T-helper 1 cell treated with Interleukin-12 subunit alpha and Interleukin-12 subunit beta and Interleukin-4 antibody, amounts not matched to agents 30 μg/mL and 1 μg/mL, for 36 hours (primary cell): ENCODE data around the gene C6orf58.

ENCODE experiments used
- H3K27ac Mint-ChIP-seq: one replicate; pipeline ENCODE4 v1.8.0; 2021; ENCODE audit warnings: mild to moderate bottlenecking, mixed read lengths
- H3K27me3 Mint-ChIP-seq: one replicate; pipeline ENCODE4 v1.8.0; 2021; ENCODE audit warnings: low read depth, mixed read lengths
- H3K36me3 Mint-ChIP-seq: one replicate; pipeline ENCODE4 v1.8.0; 2021; ENCODE audit warnings: low read depth, mixed read lengths
- H3K4me1 Mint-ChIP-seq: one replicate; pipeline ENCODE4 v1.8.0; 2021; ENCODE audit warnings: low read depth, mixed read lengths
- H3K4me3 Mint-ChIP-seq: one replicate; pipeline ENCODE4 v1.8.0; 2021; ENCODE audit warnings: mild to moderate bottlenecking, moderate library complexity, mixed read lengths
- H3K9me3 Mint-ChIP-seq: one replicate; pipeline ENCODE4 v1.8.0; 2021; ENCODE audit warnings: mixed read lengths

Gene C6orf58

GRCh38 chr6:127576874-127577273 is at the start of gene C6orf58:
C6orf58 (plus strand) TSS chr6:127577174; CDS start chr6:127577186, 12 bp downstream.
- Mint-ChIP-seq H3K27ac (no peak within 1 kb of the TSS), H3K4me3 (no peak within 1 kb of the TSS), H3K9me3 (no peaks in the 10 kb centered on the region), H3K4me1 (no peaks in the 10 kb centered on the region), H3K27me3 (peaks cover 23% of the 10 kb centered on the region), H3K36me3 (no peaks in the 10 kb centered on the region)

DNA sequence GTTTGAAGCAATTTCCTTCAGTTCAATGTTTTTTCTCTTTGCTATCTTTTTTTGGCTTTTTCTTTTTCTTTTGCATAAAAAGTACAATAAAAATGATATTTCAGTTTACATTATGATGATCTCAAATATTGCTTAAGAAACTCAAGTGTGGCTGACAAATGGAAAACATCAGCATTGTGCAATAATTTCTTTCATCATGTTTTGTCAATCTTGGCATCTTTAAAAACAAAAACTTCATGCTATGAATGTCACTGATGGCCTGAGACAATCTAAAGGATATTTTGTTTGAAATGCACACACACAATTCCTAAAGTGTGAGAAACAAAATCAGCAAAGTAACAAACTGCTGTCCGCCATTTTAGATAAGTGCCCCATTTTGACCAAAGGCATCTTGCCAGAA is 44.0 kb upstream of the C6orf58 start:
- peaks cover 39% of the 10 kb centered on the region for H3K27me3 Mint-ChIP-seq
- no peaks in the 10 kb centered on the region for H3K9me3 Mint-ChIP-seq
- H3K36me3 Mint-ChIP-seq = no peaks in the 10 kb centered on the region

GRCh38 chr6:127533736-127534135 is 43.2 kb upstream of the C6orf58 start:
- Mint-ChIP-seq H3K27ac (no peak overlapping the region), H3K4me1 (no peaks in the 10 kb centered on the region), H3K27me3 (peaks cover 35% of the 10 kb centered on the region), H3K4me3 (no peak overlapping the region), H3K36me3 (no peaks in the 10 kb centered on the region), H3K9me3 (no peaks in the 10 kb centered on the region)

More for the DNA sequence above, 44.0 kb upstream of the C6orf58 start:
- H3K4me3 Mint-ChIP-seq = no peak overlapping the region
- no peaks in the 10 kb centered on the region for H3K4me1 Mint-ChIP-seq
- no peak overlapping the region for H3K27ac Mint-ChIP-seq

DNA sequence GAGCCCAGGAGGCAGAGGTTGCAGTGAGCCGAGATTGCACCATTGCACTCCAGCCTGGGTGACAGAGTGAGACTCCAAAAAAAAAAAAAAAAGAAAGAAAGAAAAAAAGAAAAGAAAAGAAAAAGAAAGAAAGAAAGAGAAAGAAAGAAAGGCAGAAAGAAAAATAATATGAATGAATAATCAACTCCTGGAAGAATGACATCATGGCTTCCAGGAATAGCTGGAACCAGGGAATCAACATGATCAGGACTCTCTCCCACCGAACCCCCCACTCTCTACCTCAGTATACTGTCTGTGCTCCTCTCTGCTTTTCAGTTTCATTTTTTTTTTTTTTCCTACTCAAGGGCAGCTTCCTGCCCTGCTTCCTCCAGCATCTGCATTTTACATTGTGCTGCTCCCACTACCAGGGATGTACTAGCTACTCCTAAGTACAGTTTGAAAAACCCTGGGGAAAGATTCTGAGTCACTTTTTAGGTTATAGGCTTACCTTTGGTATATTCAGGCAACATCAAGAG is 38.2 kb upstream of the C6orf58 start:
- Mint-ChIP-seq H3K27ac (no peak overlapping the region), H3K4me3 (no peak overlapping the region), H3K27me3 (peaks cover 30% of the 10 kb centered on the region), H3K4me1 (peaks cover 3% of the 10 kb centered on the region), H3K36me3 (no peaks in the 10 kb centered on the region), H3K9me3 (no peaks in the 10 kb centered on the region)

DNA sequence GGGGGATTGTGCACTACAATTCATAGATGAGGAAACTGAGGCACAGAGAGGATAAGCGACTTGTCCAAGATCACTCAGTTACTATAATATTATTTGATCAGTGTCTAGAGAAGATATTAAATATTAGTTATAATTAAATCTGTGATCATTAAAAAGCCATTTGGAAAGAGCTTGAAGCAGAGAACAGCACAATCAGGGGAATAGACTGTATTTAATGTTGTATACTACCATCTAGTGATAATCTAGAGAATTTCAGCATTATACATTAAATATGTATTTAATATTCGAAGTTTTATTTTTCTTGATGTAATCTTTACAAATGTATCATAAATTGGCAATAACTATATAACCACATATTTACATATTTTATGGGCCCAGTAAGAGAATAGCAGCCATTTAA is 37.7 kb upstream of the C6orf58 start:
- H3K4me1 Mint-ChIP-seq = peaks cover 3% of the 10 kb centered on the region
- H3K36me3 Mint-ChIP-seq = no peaks in the 10 kb centered on the region
- H3K4me3 Mint-ChIP-seq = no peak overlapping the region
- no peak overlapping the region for H3K27ac Mint-ChIP-seq
- H3K9me3 Mint-ChIP-seq = no peaks in the 10 kb centered on the region
- H3K27me3 Mint-ChIP-seq = peaks cover 25% of the 10 kb centered on the region

DNA sequence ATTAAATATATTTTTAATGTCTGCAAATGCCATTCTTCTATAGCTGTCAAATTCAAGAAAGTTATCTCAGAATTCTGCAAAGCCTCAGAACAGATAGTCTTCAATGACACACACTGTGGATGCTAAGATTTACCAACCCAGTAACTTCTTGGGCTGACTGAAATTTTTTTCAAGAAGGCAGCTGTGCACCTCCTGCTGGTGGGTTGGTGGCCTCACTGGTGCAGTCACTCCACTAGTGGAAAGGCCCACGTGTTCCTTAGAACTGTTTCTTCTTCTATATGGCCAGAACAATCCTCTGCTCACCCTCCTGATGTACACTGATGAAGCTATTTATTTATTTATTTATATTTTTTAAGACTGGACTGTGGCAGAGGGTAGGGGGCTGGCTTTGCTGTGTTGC is 29.8 kb upstream of the C6orf58 start:
- no peak overlapping the region for H3K27ac Mint-ChIP-seq
- H3K4me1 Mint-ChIP-seq = no peaks in the 10 kb centered on the region
- H3K27me3 Mint-ChIP-seq = peaks cover 31% of the 10 kb centered on the region

DNA sequence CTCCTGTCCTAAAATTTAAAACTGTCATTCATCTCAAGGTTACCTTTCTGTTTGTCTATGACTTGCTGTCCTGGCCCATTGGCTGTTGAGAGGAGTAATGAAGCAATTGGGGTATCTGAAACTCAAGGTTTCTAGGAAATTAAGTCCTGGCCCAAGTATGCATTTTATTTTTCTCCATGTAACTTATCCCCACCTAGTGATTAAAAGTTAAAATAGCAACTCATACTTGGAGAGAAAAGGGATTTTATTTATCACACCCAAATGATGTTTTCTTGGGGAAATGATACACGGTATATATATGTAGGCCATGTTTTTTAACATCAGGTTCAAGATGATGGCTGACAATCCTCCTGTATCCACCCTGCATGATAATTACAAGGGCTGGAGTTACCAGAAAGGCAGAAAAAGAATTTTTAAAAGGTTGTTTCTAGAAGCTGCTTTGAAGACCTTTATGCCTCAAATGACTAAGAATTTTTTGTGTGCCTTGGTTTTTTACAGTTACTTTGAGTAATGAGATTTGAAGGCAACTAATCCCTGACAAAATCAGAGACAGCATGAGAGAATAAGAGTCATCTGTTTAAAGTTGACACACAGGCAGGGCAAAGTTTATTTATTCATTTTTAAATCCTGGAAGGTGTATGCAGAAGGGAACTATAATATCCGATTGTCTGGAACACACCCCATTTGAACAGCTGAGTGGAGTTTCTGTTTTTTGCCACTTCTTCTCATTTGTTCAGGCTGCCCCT is 28.9 kb upstream of the C6orf58 start:
- Mint-ChIP-seq H3K4me3 (no peak overlapping the region), H3K9me3 (no peaks in the 10 kb centered on the region), H3K4me1 (no peaks in the 10 kb centered on the region), H3K27ac (no peak overlapping the region), H3K27me3 (peaks cover 34% of the 10 kb centered on the region), H3K36me3 (no peaks in the 10 kb centered on the region)

More for the DNA sequence above, 29.8 kb upstream of the C6orf58 start:
- Mint-ChIP-seq H3K9me3 (no peaks in the 10 kb centered on the region), H3K36me3 (no peaks in the 10 kb centered on the region), H3K4me3 (no peak overlapping the region)

DNA sequence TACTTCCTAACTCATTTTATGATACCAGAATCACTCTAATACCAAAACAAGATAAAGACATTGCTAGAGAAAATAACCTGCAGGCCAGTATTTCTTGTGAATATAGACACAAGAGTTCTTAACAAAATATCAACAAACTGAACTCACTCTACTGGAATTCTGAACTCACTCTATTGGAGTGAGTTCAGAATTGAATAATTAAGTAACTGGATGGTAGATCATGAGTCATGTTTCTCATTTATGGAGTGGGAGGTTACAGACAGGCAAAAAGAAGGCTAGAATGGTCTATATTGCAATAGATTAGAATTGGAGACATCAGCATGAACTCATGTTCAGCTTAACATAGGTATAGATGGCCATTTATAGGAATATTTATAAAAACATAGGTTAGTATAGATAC is 26.6 kb upstream of the C6orf58 start:
- H3K36me3 Mint-ChIP-seq = no peaks in the 10 kb centered on the region
- no peaks in the 10 kb centered on the region for H3K9me3 Mint-ChIP-seq
- H3K4me3 Mint-ChIP-seq = no peak overlapping the region
- H3K27ac Mint-ChIP-seq = no peak overlapping the region
- H3K4me1 Mint-ChIP-seq = no peaks in the 10 kb centered on the region
- H3K27me3 Mint-ChIP-seq = peaks cover 30% of the 10 kb centered on the region

DNA sequence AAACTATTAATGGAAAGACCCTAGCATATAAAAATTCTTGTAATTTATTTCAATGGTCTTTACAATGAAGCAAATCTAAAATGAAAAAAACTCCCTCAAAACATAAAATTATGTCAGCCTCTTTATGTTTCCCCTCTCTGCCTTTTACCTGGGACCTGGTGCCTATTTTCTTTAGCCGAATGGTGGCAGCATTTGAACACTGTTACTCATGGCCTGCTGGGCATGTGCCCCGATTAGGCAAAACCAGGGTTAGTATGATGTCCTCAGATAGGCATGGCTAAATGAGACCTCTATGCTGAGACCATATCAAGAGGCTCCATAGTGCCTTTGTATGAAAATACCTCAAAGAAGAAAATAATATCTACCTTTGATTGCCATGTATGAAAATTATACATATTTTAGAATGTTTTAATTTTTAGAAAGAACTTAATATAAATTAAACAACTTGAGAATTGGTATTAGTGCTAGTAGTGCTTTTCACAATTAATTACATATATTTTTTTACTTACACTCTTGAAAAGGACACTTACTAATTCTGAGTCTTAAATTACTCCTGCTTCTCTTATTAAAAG is 22.5 kb upstream of the C6orf58 start:
- Mint-ChIP-seq H3K9me3 (no peaks in the 10 kb centered on the region), H3K36me3 (no peaks in the 10 kb centered on the region), H3K4me1 (no peaks in the 10 kb centered on the region), H3K27me3 (peaks cover 26% of the 10 kb centered on the region), H3K4me3 (no peak overlapping the region), H3K27ac (no peak overlapping the region)

GRCh38 chr6:127561660-127562059 is 15.3 kb upstream of the C6orf58 start:
- no peaks in the 10 kb centered on the region for H3K9me3 Mint-ChIP-seq
- H3K4me1 Mint-ChIP-seq = no peaks in the 10 kb centered on the region
- no peak overlapping the region for H3K4me3 Mint-ChIP-seq
- H3K36me3 Mint-ChIP-seq = no peaks in the 10 kb centered on the region
- peaks cover 20% of the 10 kb centered on the region for H3K27me3 Mint-ChIP-seq
- H3K27ac Mint-ChIP-seq = no peak overlapping the region

DNA sequence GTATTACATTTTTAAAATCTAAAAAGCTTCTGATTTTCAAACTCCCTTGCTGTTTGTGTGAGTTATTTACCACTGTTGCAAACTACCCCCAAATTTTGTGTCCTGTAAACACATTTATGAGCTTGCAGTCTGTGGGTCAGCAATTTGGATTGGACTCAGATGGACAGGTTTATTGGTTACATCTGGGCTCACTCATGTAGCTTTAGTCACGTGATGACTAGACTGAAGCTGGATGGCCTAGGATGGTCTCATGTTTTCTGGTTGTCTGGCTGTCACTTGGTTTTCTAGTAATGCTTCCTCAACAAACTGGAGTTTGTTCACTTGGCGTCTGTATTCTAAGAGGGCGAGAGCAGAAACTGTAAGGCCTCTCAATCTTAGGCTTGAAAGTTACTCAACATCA is 12.2 kb upstream of the C6orf58 start:
- Mint-ChIP-seq H3K36me3 (no peaks in the 10 kb centered on the region), H3K4me1 (no peaks in the 10 kb centered on the region), H3K9me3 (no peaks in the 10 kb centered on the region), H3K27me3 (peaks cover 16% of the 10 kb centered on the region), H3K27ac (no peak overlapping the region), H3K4me3 (no peak overlapping the region)

GRCh38 chr6:127566119-127566518 is 10.9 kb upstream of the C6orf58 start:
- no peak overlapping the region for H3K27ac Mint-ChIP-seq
- peaks cover 13% of the 10 kb centered on the region for H3K27me3 Mint-ChIP-seq
- H3K9me3 Mint-ChIP-seq = no peaks in the 10 kb centered on the region
- peaks cover 6% of the 10 kb centered on the region for H3K4me1 Mint-ChIP-seq
- H3K4me3 Mint-ChIP-seq = no peak overlapping the region
- H3K36me3 Mint-ChIP-seq = no peaks in the 10 kb centered on the region

DNA sequence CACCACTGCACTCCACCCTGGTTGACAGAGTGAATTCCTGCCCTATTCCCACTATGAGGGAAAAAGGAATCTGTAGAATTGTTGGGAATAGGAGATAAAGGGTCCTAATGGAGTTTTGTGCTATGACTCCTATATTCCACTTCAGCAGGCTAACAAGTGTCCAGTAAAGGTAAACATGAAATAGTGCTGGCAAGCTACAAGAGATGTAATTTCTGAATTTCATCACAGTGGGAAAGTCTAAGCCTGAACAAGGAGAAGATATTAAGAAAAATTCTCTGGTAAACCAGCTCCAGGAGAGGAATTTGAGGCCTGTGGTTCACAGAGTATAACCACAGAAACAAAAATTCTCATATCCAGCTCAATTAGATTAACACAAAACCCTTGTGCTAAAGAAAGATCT is 10.3 kb upstream of the C6orf58 start:
- no peak overlapping the region for H3K4me3 Mint-ChIP-seq
- no peaks in the 10 kb centered on the region for H3K36me3 Mint-ChIP-seq
- H3K27ac Mint-ChIP-seq = no peak overlapping the region
- H3K27me3 Mint-ChIP-seq = peaks cover 8% of the 10 kb centered on the region
- H3K9me3 Mint-ChIP-seq = no peaks in the 10 kb centered on the region
- peaks cover 12% of the 10 kb centered on the region for H3K4me1 Mint-ChIP-seq

DNA sequence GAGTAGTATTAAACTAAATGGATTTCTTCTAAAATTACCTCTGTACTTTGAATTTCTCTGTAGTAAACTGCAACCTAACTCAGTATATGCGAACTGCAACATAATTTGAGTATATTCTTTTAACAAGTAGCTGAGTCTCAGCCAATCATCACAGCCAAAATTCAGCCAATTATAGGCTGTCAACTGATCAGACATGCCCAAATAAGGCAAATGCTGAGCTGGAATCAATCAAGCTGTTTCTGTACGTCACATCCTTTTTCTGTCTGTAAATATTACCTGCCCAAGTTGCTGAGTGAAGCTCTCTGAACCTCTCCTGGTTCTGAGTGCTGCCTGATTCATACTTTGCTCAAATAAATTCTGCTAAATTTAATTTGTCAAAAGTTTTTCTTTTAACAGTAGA is 9.5 kb upstream of the C6orf58 start:
- Mint-ChIP-seq H3K4me3 (no peak overlapping the region), H3K9me3 (no peaks in the 10 kb centered on the region), H3K27me3 (peaks cover 3% of the 10 kb centered on the region), H3K36me3 (no peaks in the 10 kb centered on the region), H3K4me1 (peaks cover 12% of the 10 kb centered on the region), H3K27ac (no peak overlapping the region)

- no peaks in the 10 kb centered on the region for H3K36me3 Mint-ChIP-seq
- H3K27me3 Mint-ChIP-seq = no peaks in the 10 kb centered on the region
- no peaks in the 10 kb centered on the region for H3K9me3 Mint-ChIP-seq
- no peak overlapping the region for H3K27ac Mint-ChIP-seq
- no peak overlapping the region for H3K4me3 Mint-ChIP-seq
- H3K4me1 Mint-ChIP-seq = peaks cover 12% of the 10 kb centered on the region
Observed at GRCh38 chr6:127570739-127571389, 6.1 kb upstream of the C6orf58 start.
